Right renal pelvis (tissue), 4 donors: ENCODE results near the gene CAV1. TPM values are rescaled to one million over a fixed set of nuclear protein-coding genes. Genes with fewer than 3 reads are reported as not detected.
"Not testable (repeated sequence)": the region's sequence is repeated elsewhere in the genome, so short reads cannot be mapped to it uniquely, and the experiment has no call there.

ENCODE experiments used
- DNase-seq, 4 donors: peaks; one replicate each; pipeline ENCODE4 v3.0.0-alpha.2; 2013; ENCODE audit warnings: low read depth in 4 of 4, low spot score in 3 of 4, missing footprints in 1 of 4
- polyA plus RNA-seq, 4 donors: library from polyadenylated mRNA; unstranded; fragments of 120-200 nt; gene quantifications; one replicate each; pipeline ENCODE4 v1.2.1, GENCODE V29; 2013; ENCODE audit not compliant: insufficient read length in 4 of 4

CAV1 gene, protein sequence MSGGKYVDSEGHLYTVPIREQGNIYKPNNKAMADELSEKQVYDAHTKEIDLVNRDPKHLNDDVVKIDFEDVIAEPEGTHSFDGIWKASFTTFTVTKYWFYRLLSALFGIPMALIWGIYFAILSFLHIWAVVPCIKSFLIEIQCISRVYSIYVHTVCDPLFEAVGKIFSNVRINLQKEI
- polyA plus RNA-seq = 10 to 100 TPM; 26.3 to 38.4 (median 34.0) TPM

GRCh38 chr7:116524609-116525297, at the start of gene CAV1:
CAV1 (plus strand) TSS chr7:116525036; CDS start chr7:116525063, 27 bp downstream.
- no peak for DNase-seq

DNA sequence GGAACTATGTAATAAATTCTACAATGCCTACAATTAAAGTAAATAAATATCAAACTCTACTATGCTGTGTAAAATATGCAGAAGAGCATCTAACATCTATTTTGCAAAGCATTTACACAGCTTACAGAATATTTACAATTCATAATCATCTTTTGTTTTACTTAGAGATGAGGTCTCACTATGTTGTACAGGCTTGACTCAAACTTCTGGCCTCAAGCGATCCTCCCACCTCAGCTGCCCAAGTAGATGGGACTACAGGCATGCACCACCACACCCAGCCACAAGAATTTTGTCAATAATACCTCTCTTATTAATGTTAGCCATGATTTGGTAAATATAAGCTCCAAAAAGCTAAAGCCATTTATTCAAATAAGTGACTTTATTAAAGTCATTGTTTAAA, 47.2 kb upstream of the CAV1 start:
- no peak for DNase-seq

- no peak for DNase-seq
Observed at GRCh38 chr7:116478834-116479233, 46.0 kb upstream of the CAV1 start.

DNA sequence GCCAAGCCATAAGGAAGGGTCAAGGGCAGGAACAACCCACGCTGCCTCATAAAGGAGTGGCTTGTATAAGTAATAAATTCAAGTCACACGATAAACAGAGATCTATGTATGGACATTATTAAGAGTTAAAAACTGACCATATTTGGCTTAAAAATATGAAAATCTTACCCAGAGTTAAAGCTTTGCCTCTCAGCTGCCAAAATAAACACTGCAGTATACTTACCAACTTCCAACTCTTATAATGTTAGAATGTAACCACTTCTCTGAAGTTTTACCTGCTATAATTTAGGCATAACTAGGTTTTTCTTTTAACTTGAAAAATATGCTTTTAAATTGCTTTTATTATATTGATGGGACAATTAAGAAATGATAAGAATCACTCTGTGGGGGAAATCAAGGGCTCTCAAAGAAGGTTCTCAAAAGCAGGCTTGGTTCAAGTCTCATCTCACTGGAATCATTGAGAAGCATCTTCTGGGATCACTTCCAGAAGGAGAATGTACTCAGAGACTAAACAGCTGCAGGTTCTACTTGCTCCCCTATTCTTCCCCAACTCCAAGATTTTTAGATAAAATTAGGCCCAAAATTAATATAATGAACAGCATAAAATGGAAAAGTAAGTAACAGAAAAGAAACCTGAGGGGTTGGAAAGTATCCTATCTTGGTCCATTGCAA, 41.4 kb upstream of the CAV1 start:
- DNase-seq = no peak

DNA sequence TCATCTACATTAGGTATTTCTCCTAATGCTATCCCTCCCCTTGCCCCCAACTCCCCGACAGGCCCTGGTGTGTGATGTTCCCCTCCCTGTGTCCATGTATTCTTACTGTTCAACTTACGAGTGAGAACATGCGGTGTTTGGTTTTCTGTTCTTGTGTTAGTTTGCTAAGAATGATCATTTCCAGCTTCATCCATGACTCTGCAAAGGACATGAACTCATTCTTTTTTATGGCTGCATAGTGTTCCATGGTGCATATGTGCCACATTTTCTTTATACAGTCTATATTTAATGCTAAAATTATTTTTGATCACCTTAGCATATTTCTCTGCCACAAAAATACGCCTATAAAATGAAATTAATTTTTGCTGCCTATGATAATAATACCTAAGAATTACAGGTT, 40.4 kb upstream of the CAV1 start:
- DNase-seq = not testable (repeated sequence)

DNA sequence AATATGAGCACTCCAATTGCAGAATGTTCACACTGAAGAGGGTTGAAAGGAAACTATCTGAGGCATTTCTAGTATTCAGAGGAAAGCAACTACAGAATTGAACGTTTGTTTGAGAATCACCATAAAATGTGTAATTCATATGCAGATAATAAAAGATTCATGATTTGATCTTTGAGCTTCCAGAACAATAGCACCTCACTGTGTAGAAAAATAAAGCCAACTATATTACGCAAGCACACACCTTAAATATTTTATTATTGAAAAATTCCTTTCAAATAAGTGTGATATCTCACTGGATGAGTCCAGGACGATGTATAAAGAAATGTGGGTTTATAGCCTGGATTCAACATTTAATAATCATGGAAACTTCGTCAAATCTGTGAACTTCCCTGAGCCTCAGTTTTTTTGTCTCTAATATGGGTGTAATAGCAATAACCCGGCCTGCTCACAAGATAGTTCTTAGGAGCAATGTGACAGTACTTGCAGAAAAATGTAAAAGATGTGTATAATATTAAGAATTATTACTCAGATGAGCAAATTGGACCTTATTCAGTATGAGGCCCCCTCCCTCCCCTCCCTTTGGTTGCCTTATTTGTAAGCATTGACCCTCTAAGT, 36.8 kb upstream of the CAV1 start:
- DNase-seq = no peak

DNA sequence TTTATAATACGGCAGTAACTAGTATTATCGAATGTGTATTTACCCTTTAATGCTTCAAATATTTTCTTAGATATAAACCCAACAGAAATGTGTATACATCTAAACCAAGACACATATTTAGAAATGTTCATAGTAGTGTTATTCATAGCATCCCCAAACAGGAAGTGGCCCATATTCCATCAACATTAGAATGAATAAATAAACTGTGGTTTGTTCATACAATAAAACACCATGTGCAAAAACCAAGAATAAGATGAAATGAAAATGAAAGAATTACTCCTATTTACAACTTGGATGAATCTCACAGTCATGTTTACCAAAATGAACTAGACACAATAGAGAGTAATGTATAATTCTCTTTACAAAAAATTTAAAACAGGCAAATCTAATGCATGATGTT, 34.5 kb upstream of the CAV1 start:
- no peak for DNase-seq

- DNase-seq = no peak
Observed at GRCh38 chr7:116491887-116492653, 32.8 kb upstream of the CAV1 start.

DNA sequence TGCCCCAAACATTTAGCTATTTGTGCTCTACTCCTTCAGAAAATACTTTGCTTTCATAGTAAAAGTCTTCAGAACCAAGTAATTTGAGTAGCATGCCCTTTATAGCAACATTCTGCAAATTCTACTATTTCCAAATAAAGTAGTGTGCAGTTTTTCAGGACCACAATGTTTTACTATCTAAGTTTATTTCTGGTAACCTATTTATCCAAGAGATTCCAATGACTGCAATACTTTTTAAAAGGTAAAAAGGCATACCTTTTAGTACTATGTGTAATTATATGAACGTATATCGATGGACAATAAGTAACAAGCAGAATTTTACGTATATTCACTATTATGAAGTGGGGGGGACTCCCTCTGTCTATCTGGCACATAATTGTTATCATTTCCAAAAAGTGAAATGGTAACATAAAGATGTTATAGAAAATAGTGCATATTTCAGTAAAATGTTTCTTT, 32.2 kb upstream of the CAV1 start:
- DNase-seq = no peak

GRCh38 chr7:116493449-116493848, 31.4 kb upstream of the CAV1 start:
- no peak for DNase-seq

DNA sequence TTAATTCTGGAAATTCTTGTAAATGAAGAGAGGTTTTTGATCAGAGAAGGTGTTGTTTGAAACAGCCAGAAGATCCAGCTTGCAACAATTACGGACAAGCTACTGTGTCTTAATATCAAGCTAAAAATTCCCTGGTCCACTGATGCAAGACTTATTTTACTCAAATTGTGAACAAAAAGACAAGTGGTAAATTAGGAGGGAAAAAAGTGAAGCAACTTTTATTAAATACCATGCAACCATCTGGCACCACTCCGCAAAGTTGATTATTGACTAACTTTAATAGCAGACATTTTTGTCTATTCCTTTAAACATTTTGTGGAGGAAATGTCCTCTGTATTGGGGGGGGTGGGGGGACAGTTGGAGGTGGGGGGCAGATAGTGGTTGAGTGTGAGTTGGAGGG, 30.4 kb upstream of the CAV1 start:
- DNase-seq = no peak

DNA sequence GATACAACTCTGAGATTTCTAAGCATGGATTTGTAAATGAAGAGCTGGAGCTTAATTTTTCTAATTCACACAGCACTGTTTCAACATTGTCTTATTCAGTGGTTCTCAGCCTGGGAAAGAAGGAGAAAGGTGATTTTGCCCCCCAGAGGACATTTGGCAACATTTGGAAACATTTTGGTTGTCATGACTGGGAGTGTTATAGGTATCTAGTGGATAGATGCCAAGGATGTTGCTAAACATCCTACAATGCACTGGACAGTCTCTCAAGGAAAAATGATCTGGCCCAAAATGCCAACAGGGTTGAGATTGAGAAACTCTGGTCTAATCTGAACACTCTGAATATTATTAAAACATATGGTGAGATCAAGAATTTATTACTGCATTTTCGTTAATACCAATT, 29.1 kb upstream of the CAV1 start:
- no peak for DNase-seq

GRCh38 chr7:116496653-116497052, 28.2 kb upstream of the CAV1 start:
- DNase-seq = no peak

GRCh38 chr7:116497708-116498107, 27.1 kb upstream of the CAV1 start:
- DNase-seq = no peak

DNA sequence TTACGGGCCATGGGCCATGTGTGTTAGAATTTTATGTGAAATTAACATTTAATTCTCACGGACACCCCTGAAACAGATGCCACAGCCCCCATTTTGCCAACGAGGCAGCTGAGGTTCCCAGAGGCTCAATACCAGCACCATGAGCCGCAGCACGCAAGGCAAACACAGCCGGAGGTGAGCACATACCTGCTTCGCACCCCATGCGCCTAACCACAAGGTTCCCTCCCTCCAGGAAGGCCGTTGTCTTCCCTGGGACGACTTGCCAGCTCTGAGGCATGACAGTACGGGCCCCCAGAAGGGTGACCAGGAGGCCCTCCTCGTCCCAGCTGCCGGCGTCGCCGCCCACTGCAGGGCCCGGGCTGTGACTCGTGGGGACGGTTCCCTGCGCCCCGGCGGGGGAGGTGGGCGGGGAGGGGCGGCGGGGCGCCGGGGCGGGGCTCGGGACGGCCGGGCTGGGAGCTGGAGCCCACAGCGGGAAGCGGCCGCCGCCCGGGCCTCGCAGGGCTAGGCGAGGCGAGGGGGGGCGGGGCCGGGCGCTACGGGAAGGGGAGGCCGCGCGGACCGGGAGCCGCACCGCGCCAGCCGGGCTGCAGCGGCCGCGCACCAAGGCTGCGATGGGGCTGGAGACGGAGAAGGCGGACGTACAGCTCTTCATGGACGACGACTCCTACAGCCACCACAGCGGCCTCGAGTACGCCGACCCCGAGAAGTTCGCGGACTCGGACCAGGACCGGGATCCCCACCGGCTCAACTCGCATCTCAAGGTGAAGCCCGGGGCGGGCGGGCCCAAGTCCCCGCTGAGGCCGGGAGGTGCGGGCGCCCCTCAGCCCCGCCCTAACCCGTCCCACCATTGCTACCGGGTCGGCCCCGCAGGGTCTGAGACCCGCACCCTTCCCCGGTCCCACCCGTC, 25.4 kb upstream of the CAV1 start, which contains the start of gene CAV2:
Gene CAV2 (plus strand): TSS at position 571 of the 910 bp plus-strand sequence. CDS start 44 bp downstream, at position 615.
- DNase-seq = peak in 2 of 4 donors; percentile 13 to 16

GRCh38 chr7:116500078-116500853, 24.6 kb upstream of the CAV1 start:
- no peak for DNase-seq

DNA sequence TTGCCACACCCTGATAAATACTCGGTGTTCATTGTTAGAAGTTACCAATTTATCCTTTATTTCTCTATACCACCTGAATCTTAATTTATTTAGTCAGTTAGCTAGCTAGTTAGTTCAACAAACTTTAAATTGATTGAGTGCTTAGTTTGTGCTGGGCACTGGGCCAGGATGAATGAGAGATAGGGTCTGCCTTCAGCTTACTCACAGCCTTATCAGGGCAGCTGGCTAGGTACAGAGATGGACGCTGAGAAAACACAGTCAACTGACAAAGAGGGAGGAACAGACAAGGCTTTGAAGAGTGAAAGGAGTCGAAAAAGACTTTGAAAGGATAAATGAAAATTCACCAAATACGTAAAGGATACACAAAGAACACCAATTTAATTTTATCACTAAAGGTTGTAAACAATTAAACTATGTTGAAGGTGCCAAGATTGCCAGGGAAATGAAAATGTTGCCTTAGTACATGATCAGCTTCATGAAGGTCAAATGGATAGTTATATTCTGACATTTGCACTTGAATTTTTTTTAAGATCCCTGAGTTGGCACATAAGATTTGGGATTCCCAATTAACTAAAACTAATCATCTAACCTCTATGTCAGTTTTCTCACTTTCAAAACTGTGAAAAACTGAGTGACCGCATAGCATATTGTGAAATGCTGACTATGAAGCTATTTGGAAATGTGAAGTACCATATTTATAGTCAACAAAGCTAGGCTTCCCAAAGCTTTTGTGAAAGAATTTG, 23.2 kb upstream of the CAV1 start:
- no peak for DNase-seq
